Stromal cell of bone marrow (primary cell): ENCODE measurements around the gene KRTAP2-3.
"Not testable (repeated sequence)": the region's sequence is repeated elsewhere in the genome, so short reads cannot be mapped to it uniquely, and the experiment has no call there.

ENCODE experiments used
- DNase-seq: peaks from one replicate; pipeline ENCODE4 v3.0.0-alpha.2; 2012; ENCODE audit warnings: low read depth

KRTAP2-3 gene

GRCh38 chr17:41067281-41067680, 7.4 kb upstream of the KRTAP2-3 start:
- DNase-seq = no peak

- peak; percentile 46 for DNase-seq
Measured at GRCh38 chr17:41065829-41066624, 6.1 kb upstream of the KRTAP2-3 start, which contains the start of gene KRTAP2-4. KRTAP2-4 (minus strand) TSS chr17:41065879; CDS start chr17:41065845, 34 bp downstream.

GRCh38 chr17:41065016-41065689, 5.2 kb upstream of the KRTAP2-3 start:
- not testable (repeated sequence) for DNase-seq

GRCh38 chr17:41064301-41064700, 4.4 kb upstream of the KRTAP2-3 start:
- no peak for DNase-seq

- no peak for DNase-seq
Measured at GRCh38 chr17:41063449-41063848, 3.5 kb upstream of the KRTAP2-3 start.

- DNase-seq = peak; percentile 88
Measured at GRCh38 chr17:41061964-41062363, 2.0 kb upstream of the KRTAP2-3 start.

GRCh38 chr17:41059276-41060051, 450 bp downstream of the KRTAP2-3 start:
- DNase-seq = peak; percentile 73

GRCh38 chr17:41058741-41059140, 1.2 kb downstream of the KRTAP2-3 start:
- no peak for DNase-seq

- no peak for DNase-seq
Measured at GRCh38 chr17:41057547-41057946, 2.4 kb downstream of the KRTAP2-3 start.

GRCh38 chr17:41055130-41055529, 4.8 kb downstream of the KRTAP2-3 start, which contains the start of gene KRTAP2-2:
KRTAP2-2 (minus strand) TSS chr17:41055230; CDS start chr17:41055211, 19 bp downstream.
- DNase-seq = not testable (repeated sequence)

- DNase-seq = not testable (repeated sequence)
Measured at GRCh38 chr17:41054556-41054955, 5.4 kb downstream of the KRTAP2-3 start.

- no peak for DNase-seq
Measured at GRCh38 chr17:41054025-41054424, 5.9 kb downstream of the KRTAP2-3 start.

- no peak for DNase-seq
Measured at GRCh38 chr17:41052566-41052965, 7.3 kb downstream of the KRTAP2-3 start.

- peak; percentile 57 for DNase-seq
Measured at GRCh38 chr17:41049110-41049509, 10.8 kb downstream of the KRTAP2-3 start.

GRCh38 chr17:41048441-41048840, 11.5 kb downstream of the KRTAP2-3 start:
- DNase-seq = no peak

- DNase-seq = not testable (repeated sequence)
Measured at GRCh38 chr17:41046735-41047465, 13.0 kb downstream of the KRTAP2-3 start, which contains the start of gene KRTAP2-1. KRTAP2-1 (minus strand) TSS chr17:41047316; CDS start chr17:41047267, 49 bp downstream.

- DNase-seq = no peak
Measured at GRCh38 chr17:41042953-41043352, 17.0 kb downstream of the KRTAP2-3 start.

GRCh38 chr17:41040783-41041571, 18.9 kb downstream of the KRTAP2-3 start, which contains the start of gene KRTAP1-1:
KRTAP1-1 (minus strand) TSS chr17:41041450; CDS start chr17:41041397, 53 bp downstream.
- not testable (repeated sequence) for DNase-seq

- DNase-seq = no peak
Measured at GRCh38 chr17:41037853-41038350, 22.0 kb downstream of the KRTAP2-3 start.

- DNase-seq = not testable (repeated sequence)
Measured at GRCh38 chr17:41034346-41034935, 25.5 kb downstream of the KRTAP2-3 start, which contains the start of gene KRTAP1-3. KRTAP1-3 (minus strand) TSS chr17:41034874; CDS start chr17:41034821, 53 bp downstream.
